ENCODE measurements around the gene TMEM81. TPM values are rescaled to one million over a fixed set of nuclear protein-coding genes. Genes with fewer than 3 reads are reported as not detected.

The TMEM81 gene
- total and polyA plus RNA-seq, 2 donors from 2014 or later = 1.7 to 6.1 TPM

GRCh38 chr1:205121660-205122488, 37.6 kb upstream of the TMEM81 start, which contains the start of gene RBBP5:
RBBP5 (minus strand) TSS chr1:205121978; CDS start chr1:205121873, 105 bp downstream.
- Histone ChIP-seq H3K9ac (ENCODE audit: low read length in 3 of 3) (peak within 1 kb of the TSS; percentile 97 to 99 (median 98)), H3K4me1 (ENCODE audit: control insufficient read depth in 2 of 3, insufficient read depth in 2 of 3, low read depth in 1 of 3, low read length in 3 of 3) (peaks cover 5 to 24% (median 19%) of the 10 kb centered on the region in 3 donors), H3K27ac (ENCODE audit: low read depth in 2 of 2, low read length in 2 of 2) (peak within 1 kb of the TSS; percentile 99 to 100), H3K27me3 (ENCODE audit: control insufficient read depth, insufficient read depth, low read length) (no peaks in the 10 kb centered on the region), H3K9me3 (ENCODE audit: control insufficient read depth in 2 of 3, insufficient read depth in 1 of 3, low read length in 3 of 3) (no peaks in the 10 kb centered on the region), H3K4me3 (ENCODE audit: low read length in 3 of 3) (peak within 1 kb of the TSS; percentile 97 to 99 (median 98)), H3K36me3 (ENCODE audit: control insufficient read depth in 2 of 3, insufficient read depth in 3 of 3, low read length in 3 of 3) (no peaks in the 10 kb centered on the region)
- intact Hi-C loops (cut with DNase I) = no loop called here
- DNase-seq (peak; percentile 96 to 98 (median 98)), FAIRE-seq (peak; percentile 15)
- peak; percentile 68 for TF ChIP-seq CTCF (IDR thresholded peaks at IDR 0.05; ENCODE audit: borderline replicate concordance, extremely low read depth, insufficient read depth)

GRCh38 chr1:205118752-205119151, 34.5 kb upstream of the TMEM81 start:
- Histone ChIP-seq H3K27me3 (ENCODE audit: control insufficient read depth, insufficient read depth, low read length) (no peaks in the 10 kb centered on the region), H3K9ac (ENCODE audit: low read length in 3 of 3) (no peak overlapping the region), H3K36me3 (ENCODE audit: control insufficient read depth in 2 of 3, insufficient read depth in 3 of 3, low read length in 3 of 3) (peaks cover 0 to 12% (median 4%) of the 10 kb centered on the region in 3 donors), H3K4me3 (ENCODE audit: low read length in 3 of 3) (no peak overlapping the region), H3K9me3 (ENCODE audit: control insufficient read depth in 2 of 3, insufficient read depth in 1 of 3, low read length in 3 of 3) (no peaks in the 10 kb centered on the region), H3K27ac (ENCODE audit: low read depth in 2 of 2, low read length in 2 of 2) (no peak overlapping the region), H3K4me1 (ENCODE audit: control insufficient read depth in 2 of 3, insufficient read depth in 2 of 3, low read depth in 1 of 3, low read length in 3 of 3) (peaks cover 5 to 24% (median 19%) of the 10 kb centered on the region in 3 donors)
- DNase-seq (no peak), FAIRE-seq (no peak)
- TF ChIP-seq CTCF (IDR thresholded peaks at IDR 0.05; ENCODE audit: borderline replicate concordance, extremely low read depth, insufficient read depth) = no peak
- intact Hi-C loops (cut with DNase I) = no loop called here

- H3K36me3 ChIP-seq (ENCODE audit: control insufficient read depth in 2 of 3, insufficient read depth in 3 of 3, low read length in 3 of 3) = peaks cover 2 to 21% (median 19%) of the 10 kb centered on the region in 3 donors
- FAIRE-seq = no peak
Measured at GRCh38 chr1:205111354-205111753, 27.1 kb upstream of the TMEM81 start.

More at GRCh38 chr1:205111354-205111753, 27.1 kb upstream of the TMEM81 start:
- TF ChIP-seq CTCF (IDR thresholded peaks at IDR 0.05; ENCODE audit: borderline replicate concordance, extremely low read depth, insufficient read depth) = no peak
- Histone ChIP-seq H3K27ac (ENCODE audit: low read depth in 2 of 2, low read length in 2 of 2) (no peak overlapping the region), H3K9ac (ENCODE audit: low read length in 3 of 3) (no peak overlapping the region), H3K27me3 (ENCODE audit: control insufficient read depth, insufficient read depth, low read length) (no peaks in the 10 kb centered on the region), H3K4me3 (ENCODE audit: low read length in 3 of 3) (no peak overlapping the region), H3K9me3 (ENCODE audit: control insufficient read depth in 2 of 3, insufficient read depth in 1 of 3, low read length in 3 of 3) (no peaks in the 10 kb centered on the region), H3K4me1 (ENCODE audit: control insufficient read depth in 2 of 3, insufficient read depth in 2 of 3, low read depth in 1 of 3, low read length in 3 of 3) (no peaks in the 10 kb centered on the region)
- no peak for DNase-seq
- intact Hi-C loops (cut with DNase I) = no loop called here
